ENCODE results near the gene PLCG2.

The PLCG2 gene

GRCh38 chr16:81767987-81768592 lies 11.0 kb upstream of the PLCG2 start:
- Histone ChIP-seq H3K4me3 (ENCODE audit: low read depth in 1 of 2, low read length in 1 of 2) (no peak overlapping the region), H3K27ac (peak overlapping the region; percentile 16), H3K36me3 (peaks cover 26% of the 10 kb centered on the region), H3K4me1 (ENCODE audit: control insufficient read depth in 1 of 2, insufficient read depth in 1 of 2, low read depth in 1 of 2, low read length in 1 of 2) (peaks cover 20 to 22% of the 10 kb centered on the region in 2 experiments), H3K9me3 (no peaks in the 10 kb centered on the region), H3K27me3 (no peaks in the 10 kb centered on the region)
- TF ChIP-seq, protein P1, sequence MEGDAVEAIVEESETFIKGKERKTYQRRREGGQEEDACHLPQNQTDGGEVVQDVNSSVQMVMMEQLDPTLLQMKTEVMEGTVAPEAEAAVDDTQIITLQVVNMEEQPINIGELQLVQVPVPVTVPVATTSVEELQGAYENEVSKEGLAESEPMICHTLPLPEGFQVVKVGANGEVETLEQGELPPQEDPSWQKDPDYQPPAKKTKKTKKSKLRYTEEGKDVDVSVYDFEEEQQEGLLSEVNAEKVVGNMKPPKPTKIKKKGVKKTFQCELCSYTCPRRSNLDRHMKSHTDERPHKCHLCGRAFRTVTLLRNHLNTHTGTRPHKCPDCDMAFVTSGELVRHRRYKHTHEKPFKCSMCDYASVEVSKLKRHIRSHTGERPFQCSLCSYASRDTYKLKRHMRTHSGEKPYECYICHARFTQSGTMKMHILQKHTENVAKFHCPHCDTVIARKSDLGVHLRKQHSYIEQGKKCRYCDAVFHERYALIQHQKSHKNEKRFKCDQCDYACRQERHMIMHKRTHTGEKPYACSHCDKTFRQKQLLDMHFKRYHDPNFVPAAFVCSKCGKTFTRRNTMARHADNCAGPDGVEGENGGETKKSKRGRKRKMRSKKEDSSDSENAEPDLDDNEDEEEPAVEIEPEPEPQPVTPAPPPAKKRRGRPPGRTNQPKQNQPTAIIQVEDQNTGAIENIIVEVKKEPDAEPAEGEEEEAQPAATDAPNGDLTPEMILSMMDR (IDR thresholded peaks at IDR 0.05) = no peak

GRCh38 chr16:81770008-81770407 lies 9.1 kb upstream of the PLCG2 start:
- TF ChIP-seq, protein P1 (IDR thresholded peaks at IDR 0.05) = no peak
- no peak overlapping the region for H3K4me3 ChIP-seq (ENCODE audit: low read depth in 1 of 2, low read length in 1 of 2)
- H3K9me3 ChIP-seq = no peaks in the 10 kb centered on the region
- H3K27me3 ChIP-seq = no peaks in the 10 kb centered on the region
- peaks cover 27 to 29% of the 10 kb centered on the region in 2 experiments for H3K4me1 ChIP-seq (ENCODE audit: control insufficient read depth in 1 of 2, insufficient read depth in 1 of 2, low read depth in 1 of 2, low read length in 1 of 2)
- no peak overlapping the region for H3K27ac ChIP-seq
- peaks cover 10% of the 10 kb centered on the region for H3K36me3 ChIP-seq

GRCh38 chr16:81774348-81774747 lies 4.7 kb upstream of the PLCG2 start:
- Histone ChIP-seq H3K36me3 (no peaks in the 10 kb centered on the region), H3K27me3 (no peaks in the 10 kb centered on the region), H3K4me3 (ENCODE audit: low read depth in 1 of 2, low read length in 1 of 2) (no peak overlapping the region), H3K4me1 (ENCODE audit: control insufficient read depth in 1 of 2, insufficient read depth in 1 of 2, low read depth in 1 of 2, low read length in 1 of 2) (peaks cover 26 to 28% of the 10 kb centered on the region in 2 experiments), H3K9me3 (no peaks in the 10 kb centered on the region), H3K27ac (no peak overlapping the region)
- TF ChIP-seq, protein P1 (IDR thresholded peaks at IDR 0.05) = no peak

- TF ChIP-seq, protein P1 (IDR thresholded peaks at IDR 0.05) = no peak
- Histone ChIP-seq H3K27me3 (no peaks in the 10 kb centered on the region), H3K9me3 (no peaks in the 10 kb centered on the region), H3K36me3 (no peaks in the 10 kb centered on the region), H3K4me3 (ENCODE audit: low read depth in 1 of 2, low read length in 1 of 2) (no peak overlapping the region), H3K4me1 (ENCODE audit: control insufficient read depth in 1 of 2, insufficient read depth in 1 of 2, low read depth in 1 of 2, low read length in 1 of 2) (peaks cover 32 to 37% of the 10 kb centered on the region in 2 experiments), H3K27ac (peak overlapping the region; percentile 54)
These were observed 3.5 kb upstream of the PLCG2 start for GRCh38 chr16:81775570-81775969.

GRCh38 chr16:81778231-81778630 lies 860 bp upstream of the PLCG2 start:
- Histone ChIP-seq H3K27ac (peak overlapping the region; percentile 97), H3K9me3 (no peaks in the 10 kb centered on the region), H3K36me3 (no peaks in the 10 kb centered on the region), H3K4me3 (ENCODE audit: low read depth in 1 of 2, low read length in 1 of 2) (peak overlapping the region; percentile 72 to 74), H3K27me3 (no peaks in the 10 kb centered on the region), H3K4me1 (ENCODE audit: control insufficient read depth in 1 of 2, insufficient read depth in 1 of 2, low read depth in 1 of 2, low read length in 1 of 2) (peaks cover 51 to 58% of the 10 kb centered on the region in 2 experiments)
- TF ChIP-seq, protein P1 (IDR thresholded peaks at IDR 0.05) = no peak

All from neutrophil (primary cell).